ENCODE data around the gene CNN3. TPM values are rescaled to one million over a fixed set of nuclear protein-coding genes. Genes with fewer than 3 reads are reported as not detected.

The CNN3 gene
- total and polyA plus RNA-seq, 2 experiments from 2014 or later, result 101 to 135 TPM

DNA sequence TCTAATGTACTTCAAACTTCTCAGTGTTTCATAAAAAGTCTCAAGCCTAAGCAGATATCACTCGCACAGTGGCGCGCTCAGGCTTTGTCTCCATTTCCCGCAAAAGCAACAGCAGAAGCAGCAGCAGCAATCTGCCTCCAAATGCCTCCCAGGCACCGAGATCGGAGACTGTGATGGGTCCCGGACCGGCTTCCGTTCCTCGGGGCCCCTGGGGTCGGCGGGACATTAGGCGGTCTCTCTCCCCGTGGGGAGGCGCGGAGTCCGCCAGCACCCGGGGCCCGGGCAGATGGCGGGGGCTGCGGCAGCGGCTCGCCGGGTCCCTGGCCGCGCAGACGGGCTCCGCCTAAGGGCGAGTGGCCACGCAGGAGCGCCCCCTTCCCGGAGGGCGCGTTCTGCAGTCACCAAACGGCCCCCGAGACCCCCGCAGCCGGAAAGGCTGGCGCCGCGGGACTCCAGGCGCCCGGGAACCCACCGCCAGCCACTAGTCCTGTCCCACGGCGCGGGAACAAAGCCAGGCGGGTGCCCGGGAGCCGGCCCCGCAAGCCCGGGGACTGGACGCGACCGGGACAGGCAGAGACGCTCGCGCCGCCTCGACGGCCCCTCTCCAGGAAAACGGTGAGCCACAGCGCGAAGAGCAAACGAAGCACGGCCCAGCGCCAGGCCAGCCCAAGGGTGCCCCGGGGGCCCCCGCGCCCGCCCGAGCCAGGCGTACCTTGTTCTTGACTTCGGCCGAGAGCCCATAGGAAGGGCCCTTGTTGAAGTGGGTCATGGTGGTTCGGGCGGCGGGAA, 590 bp downstream of the CNN3 start:
- TF ChIP-seq CTCF (IDR thresholded peaks at IDR 0.05; ENCODE audit: low read depth, low read length), result peak; percentile 45
- H3K9me3 ChIP-seq (ENCODE audit: low read depth), result no peaks in the 10 kb centered on the region
- no peaks in the 10 kb centered on the region for H3K36me3 ChIP-seq
- peak; percentile 68 to 79 for DNase-seq (ENCODE audit: low read depth in 1 of 2, low spot score in 1 of 2)
- peaks cover 35% of the 10 kb centered on the region for H3K4me1 ChIP-seq (ENCODE audit: low read depth)
- H3K27ac ChIP-seq, result peak overlapping the region; percentile 99
- H3K27me3 ChIP-seq, result no peaks in the 10 kb centered on the region
- peak overlapping the region; percentile 82 for H3K4me3 ChIP-seq

- H3K9me3 ChIP-seq (ENCODE audit: low read depth), result no peaks in the 10 kb centered on the region
- no peaks in the 10 kb centered on the region for H3K27me3 ChIP-seq
- H3K4me3 ChIP-seq, result peak overlapping the region; percentile 82
- no peaks in the 10 kb centered on the region for H3K36me3 ChIP-seq
- peaks cover 35% of the 10 kb centered on the region for H3K4me1 ChIP-seq (ENCODE audit: low read depth)
- DNase-seq (ENCODE audit: low read depth in 1 of 2, low spot score in 1 of 2), result peak; percentile 88 to 95
- peak overlapping the region; percentile 99 for H3K27ac ChIP-seq
- no peak for TF ChIP-seq CTCF (IDR thresholded peaks at IDR 0.05; ENCODE audit: low read depth, low read length)
These were observed 1.3 kb downstream of the CNN3 start for GRCh38 chr1:94925561-94926125.

DNA sequence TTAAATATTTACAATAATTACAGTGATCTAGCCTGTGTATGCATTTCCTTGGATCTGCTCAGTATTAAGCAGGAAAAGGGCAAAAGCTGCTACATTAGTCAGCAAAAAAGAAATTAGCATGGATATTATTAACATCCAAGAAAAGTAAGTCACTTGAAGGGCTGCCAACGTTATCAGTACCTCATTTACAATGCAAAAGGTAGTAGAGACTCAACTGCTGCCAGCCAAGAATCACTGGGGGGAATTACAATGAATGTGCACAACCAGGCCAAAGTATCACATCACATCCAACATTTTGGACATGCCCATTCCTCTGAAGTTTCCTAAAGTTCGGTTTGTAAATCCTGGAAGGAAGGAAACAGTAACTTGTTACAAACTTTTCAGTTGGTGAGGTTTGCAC, 1.9 kb downstream of the CNN3 start:
- Histone ChIP-seq H3K27ac (peak overlapping the region; percentile 99), H3K27me3 (no peaks in the 10 kb centered on the region), H3K4me3 (peak overlapping the region; percentile 82), H3K36me3 (no peaks in the 10 kb centered on the region), H3K9me3 (ENCODE audit: low read depth) (no peaks in the 10 kb centered on the region), H3K4me1 (ENCODE audit: low read depth) (peaks cover 38% of the 10 kb centered on the region)
- peak; percentile 27 to 52 for DNase-seq (ENCODE audit: low read depth in 1 of 2, low spot score in 1 of 2)
- TF ChIP-seq CTCF (IDR thresholded peaks at IDR 0.05; ENCODE audit: low read depth, low read length), result no peak

- H3K4me3 ChIP-seq, result no peak overlapping the region
- H3K27me3 ChIP-seq, result no peaks in the 10 kb centered on the region
- H3K36me3 ChIP-seq, result no peaks in the 10 kb centered on the region
- DNase-seq (ENCODE audit: low read depth in 1 of 2, low spot score in 1 of 2), result peak in 1 of 2 donors; percentile 84
- no peaks in the 10 kb centered on the region for H3K9me3 ChIP-seq (ENCODE audit: low read depth)
- no peak overlapping the region for H3K27ac ChIP-seq
- H3K4me1 ChIP-seq (ENCODE audit: low read depth), result peaks cover 27% of the 10 kb centered on the region
- no peak for TF ChIP-seq CTCF (IDR thresholded peaks at IDR 0.05; ENCODE audit: low read depth, low read length)
These were observed 4.1 kb downstream of the CNN3 start for GRCh38 chr1:94922761-94923331.

DNA sequence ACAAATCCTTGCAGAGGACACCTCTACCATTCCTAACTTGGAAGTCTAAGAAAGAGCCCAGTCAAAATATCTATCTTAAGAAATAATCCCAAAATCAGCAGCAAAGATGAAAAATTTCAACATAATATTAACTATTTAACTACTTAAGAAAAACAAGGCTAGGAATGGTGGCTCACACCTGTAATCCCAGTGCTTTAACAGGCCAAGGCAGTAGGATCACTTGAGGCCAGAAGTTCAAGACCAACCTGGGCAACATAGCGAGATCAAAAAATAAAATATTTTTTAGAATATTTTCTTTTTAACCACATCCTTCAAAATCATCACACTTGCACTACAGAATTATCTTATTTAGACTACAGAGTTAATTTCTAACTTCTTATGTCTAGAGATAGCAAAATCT, 4.9 kb downstream of the CNN3 start:
- Histone ChIP-seq H3K36me3 (no peaks in the 10 kb centered on the region), H3K27me3 (no peaks in the 10 kb centered on the region), H3K27ac (no peak overlapping the region), H3K4me1 (ENCODE audit: low read depth) (peaks cover 24% of the 10 kb centered on the region), H3K9me3 (ENCODE audit: low read depth) (no peaks in the 10 kb centered on the region), H3K4me3 (no peak overlapping the region)
- no peak for DNase-seq (ENCODE audit: low read depth in 1 of 2, low spot score in 1 of 2)
- no peak for TF ChIP-seq CTCF (IDR thresholded peaks at IDR 0.05; ENCODE audit: low read depth, low read length)
